ENCODE data around the gene HOXA7. TPM values are rescaled to one million over a fixed set of nuclear protein-coding genes. Genes with fewer than 3 reads are reported as not detected.

HOXA7 gene
- total RNA-seq, 1 donor from 2014 or later: not detected

- Mint-ChIP-seq H3K27ac (ENCODE audit: unreplicated experiment) (no peak overlapping the region), H3K27me3 (ENCODE audit: unreplicated experiment) (peaks cover 63% of the 10 kb centered on the region), H3K4me3 (ENCODE audit: unreplicated experiment) (peak overlapping the region; percentile 49), H3K4me1 (ENCODE audit: low read depth, unreplicated experiment) (peaks cover 3% of the 10 kb centered on the region), H3K36me3 (ENCODE audit: unreplicated experiment) (no peaks in the 10 kb centered on the region), H3K9me3 (ENCODE audit: unreplicated experiment) (peaks cover 24% of the 10 kb centered on the region)
- DNase-seq: peak; percentile 8
- no peak for TF ChIP-seq CTCF (IDR thresholded peaks at IDR 0.05; ENCODE audit: partially characterized antibody, unreplicated experiment)
Measured at GRCh38 chr7:27183682-27184336, 27.3 kb upstream of the HOXA7 start.

- Mint-ChIP-seq H3K9me3 (ENCODE audit: unreplicated experiment) (peaks cover 21% of the 10 kb centered on the region), H3K4me3 (ENCODE audit: unreplicated experiment) (no peak overlapping the region), H3K36me3 (ENCODE audit: unreplicated experiment) (no peaks in the 10 kb centered on the region), H3K27ac (ENCODE audit: unreplicated experiment) (no peak overlapping the region), H3K27me3 (ENCODE audit: unreplicated experiment) (peaks cover 56% of the 10 kb centered on the region), H3K4me1 (ENCODE audit: low read depth, unreplicated experiment) (no peaks in the 10 kb centered on the region)
- TF ChIP-seq CTCF (IDR thresholded peaks at IDR 0.05; ENCODE audit: partially characterized antibody, unreplicated experiment): no peak
- peak; percentile 39 for DNase-seq
Measured at GRCh38 chr7:27182861-27183681, 26.6 kb upstream of the HOXA7 start.

GRCh38 chr7:27182285-27182841 lies 25.9 kb upstream of the HOXA7 start:
- Mint-ChIP-seq H3K27me3 (ENCODE audit: unreplicated experiment) (peaks cover 57% of the 10 kb centered on the region), H3K36me3 (ENCODE audit: unreplicated experiment) (no peaks in the 10 kb centered on the region), H3K9me3 (ENCODE audit: unreplicated experiment) (peaks cover 21% of the 10 kb centered on the region), H3K27ac (ENCODE audit: unreplicated experiment) (no peak overlapping the region), H3K4me3 (ENCODE audit: unreplicated experiment) (no peak overlapping the region), H3K4me1 (ENCODE audit: low read depth, unreplicated experiment) (no peaks in the 10 kb centered on the region)
- peak; percentile 7 for DNase-seq
- no peak for TF ChIP-seq CTCF (IDR thresholded peaks at IDR 0.05; ENCODE audit: partially characterized antibody, unreplicated experiment)

- TF ChIP-seq CTCF (IDR thresholded peaks at IDR 0.05; ENCODE audit: partially characterized antibody, unreplicated experiment): no peak
- Mint-ChIP-seq H3K4me1 (ENCODE audit: low read depth, unreplicated experiment) (no peaks in the 10 kb centered on the region), H3K27me3 (ENCODE audit: unreplicated experiment) (peaks cover 54% of the 10 kb centered on the region), H3K27ac (ENCODE audit: unreplicated experiment) (no peak overlapping the region), H3K9me3 (ENCODE audit: unreplicated experiment) (peaks cover 16% of the 10 kb centered on the region), H3K36me3 (ENCODE audit: unreplicated experiment) (no peaks in the 10 kb centered on the region), H3K4me3 (ENCODE audit: unreplicated experiment) (no peak overlapping the region)
- no peak for DNase-seq
Measured at GRCh38 chr7:27181795-27182275, 25.4 kb upstream of the HOXA7 start.

Measured in glutamatergic neuron (in vitro differentiated cells).